Suprapubic skin (tissue), 3 donors: ENCODE data around the gene ARMC2.

Experiments used
- CTCF ChIP-seq, 2 donors: fragments of 200-600 bp in 1 of 2; fragments of 450-650 bp in 1 of 2; sonication (generic) in 1 of 2; IDR thresholded peaks; one replicate each; pipeline ENCODE4 v1.5.1; 2016 to 2019; ENCODE audit warnings: antibody characterized with exemption in 2 of 2, mild to moderate bottlenecking in 1 of 2, moderate library complexity in 1 of 2
- EP300 ChIP-seq: sonication (generic); formaldehyde crosslinking; IDR thresholded peaks from one replicate; pipeline ENCODE4 v1.6.1; 2017; ENCODE audit warnings: antibody characterized with exemption

- TF ChIP-seq CTCF (IDR thresholded peaks at IDR 0.05) (no peak), EP300 (peak; percentile 52)
These were observed 154.0 kb downstream of the ARMC2 start for GRCh38 chr6:109002051-109002697.
